ENCODE results near the gene NT5DC1.
"Not testable (repeated sequence)": the region's sequence is repeated elsewhere in the genome, so short reads cannot be mapped to it uniquely, and the experiment has no call there.

The NT5DC1 gene

DNA sequence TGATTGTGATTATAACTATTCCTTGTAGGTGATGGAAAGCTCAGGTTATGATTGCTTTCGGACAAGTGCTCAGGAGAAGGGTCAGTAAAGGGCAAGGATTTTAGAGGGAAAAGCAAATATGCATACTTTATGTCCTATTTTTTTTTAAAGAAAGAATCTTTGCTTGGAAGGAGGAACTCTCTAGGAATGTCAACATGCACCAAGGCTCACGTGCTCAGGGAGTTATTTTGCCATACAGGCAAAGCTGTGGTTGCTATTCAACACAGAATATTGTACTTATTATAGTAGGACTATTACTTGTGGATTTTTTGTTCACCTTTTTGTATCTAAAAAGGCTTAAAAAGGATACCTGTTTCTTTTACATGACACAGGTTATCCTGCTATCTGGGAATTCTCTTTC lies 182.0 kb downstream of the NT5DC1 start:
- H3K27me3 ChIP-seq (ENCODE audit: insufficient read depth, low read length, poor library complexity) = no peaks in the 10 kb centered on the region
- TF ChIP-seq, protein P1, sequence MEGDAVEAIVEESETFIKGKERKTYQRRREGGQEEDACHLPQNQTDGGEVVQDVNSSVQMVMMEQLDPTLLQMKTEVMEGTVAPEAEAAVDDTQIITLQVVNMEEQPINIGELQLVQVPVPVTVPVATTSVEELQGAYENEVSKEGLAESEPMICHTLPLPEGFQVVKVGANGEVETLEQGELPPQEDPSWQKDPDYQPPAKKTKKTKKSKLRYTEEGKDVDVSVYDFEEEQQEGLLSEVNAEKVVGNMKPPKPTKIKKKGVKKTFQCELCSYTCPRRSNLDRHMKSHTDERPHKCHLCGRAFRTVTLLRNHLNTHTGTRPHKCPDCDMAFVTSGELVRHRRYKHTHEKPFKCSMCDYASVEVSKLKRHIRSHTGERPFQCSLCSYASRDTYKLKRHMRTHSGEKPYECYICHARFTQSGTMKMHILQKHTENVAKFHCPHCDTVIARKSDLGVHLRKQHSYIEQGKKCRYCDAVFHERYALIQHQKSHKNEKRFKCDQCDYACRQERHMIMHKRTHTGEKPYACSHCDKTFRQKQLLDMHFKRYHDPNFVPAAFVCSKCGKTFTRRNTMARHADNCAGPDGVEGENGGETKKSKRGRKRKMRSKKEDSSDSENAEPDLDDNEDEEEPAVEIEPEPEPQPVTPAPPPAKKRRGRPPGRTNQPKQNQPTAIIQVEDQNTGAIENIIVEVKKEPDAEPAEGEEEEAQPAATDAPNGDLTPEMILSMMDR (IDR thresholded peaks at IDR 0.05; ENCODE audit: borderline replicate concordance, extremely low read depth, low read length, poor library complexity, severe bottlenecking) = no peak
- TF ChIP-seq EZH2 (IDR thresholded peaks at IDR 0.05; ENCODE audit: borderline replicate concordance, low read depth, low read length, severe bottlenecking) = no peak
- no peak overlapping the region for H3K27ac ChIP-seq (ENCODE audit: low read length)
- DNase-seq = no peak
- no peak overlapping the region for H2AFZ ChIP-seq (ENCODE audit: low read depth, low read length)
- H3K4me2 ChIP-seq (ENCODE audit: insufficient read depth, low read length) = no peak overlapping the region
- H3K79me2 ChIP-seq (ENCODE audit: insufficient read depth, low read length) = peaks cover 32% of the 10 kb centered on the region
- H3K9ac ChIP-seq (ENCODE audit: low read depth, low read length) = no peak overlapping the region
- peaks cover 29% of the 10 kb centered on the region for H3K4me1 ChIP-seq (ENCODE audit: insufficient read depth, low read length)
- H3K9me3 ChIP-seq (ENCODE audit: insufficient read depth, low read length, severe bottlenecking) = no peaks in the 10 kb centered on the region
- no peak overlapping the region for H3K4me3 ChIP-seq (ENCODE audit: low read depth in 1 of 2, low read length in 2 of 2)
- H3K36me3 ChIP-seq (ENCODE audit: insufficient read depth, low read length) = peaks cover 18% of the 10 kb centered on the region
- ATAC-seq (ENCODE audit: insufficient read depth, low read depth) = no peak
- peaks cover 15% of the 10 kb centered on the region for H4K20me1 ChIP-seq (ENCODE audit: insufficient read depth, low read length)

DNA sequence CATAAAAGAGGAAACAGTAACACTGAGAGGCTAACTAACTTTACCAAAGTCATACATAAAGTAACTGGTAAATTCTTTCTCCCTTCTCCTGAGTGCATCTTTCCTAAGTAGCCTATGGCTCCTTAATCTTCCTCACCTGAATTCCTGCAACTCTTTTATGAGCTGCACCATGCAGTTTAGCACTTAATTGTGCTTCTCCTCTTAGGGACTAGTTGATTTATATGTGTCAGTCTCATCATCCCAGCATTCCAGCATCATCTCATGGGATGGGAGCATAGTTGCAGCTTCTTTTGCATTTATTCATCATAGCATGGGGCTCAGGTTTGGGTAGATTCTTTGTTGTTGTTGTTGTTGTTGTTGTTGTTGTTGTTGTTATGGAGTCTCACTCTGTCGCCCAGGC lies 182.5 kb downstream of the NT5DC1 start:
- H2AFZ ChIP-seq (ENCODE audit: low read depth, low read length) = no peak overlapping the region
- H3K27me3 ChIP-seq (ENCODE audit: insufficient read depth, low read length, poor library complexity) = no peaks in the 10 kb centered on the region
- H3K27ac ChIP-seq (ENCODE audit: low read length) = no peak overlapping the region
- H3K9me3 ChIP-seq (ENCODE audit: insufficient read depth, low read length, severe bottlenecking) = no peaks in the 10 kb centered on the region
- peaks cover 10% of the 10 kb centered on the region for H4K20me1 ChIP-seq (ENCODE audit: insufficient read depth, low read length)
- no peak overlapping the region for H3K9ac ChIP-seq (ENCODE audit: low read depth, low read length)
- H3K4me3 ChIP-seq (ENCODE audit: low read depth in 1 of 2, low read length in 2 of 2) = no peak overlapping the region
- DNase-seq (no peak), ATAC-seq (ENCODE audit: insufficient read depth, low read depth) (no peak)
- peaks cover 13% of the 10 kb centered on the region for H3K36me3 ChIP-seq (ENCODE audit: insufficient read depth, low read length)
- TF ChIP-seq, protein P1 (IDR thresholded peaks at IDR 0.05; ENCODE audit: borderline replicate concordance, extremely low read depth, low read length, poor library complexity, severe bottlenecking) = no peak
- TF ChIP-seq EZH2 (IDR thresholded peaks at IDR 0.05; ENCODE audit: borderline replicate concordance, low read depth, low read length, severe bottlenecking) = no peak
- H3K4me1 ChIP-seq (ENCODE audit: insufficient read depth, low read length) = peaks cover 24% of the 10 kb centered on the region
- peaks cover 27% of the 10 kb centered on the region for H3K79me2 ChIP-seq (ENCODE audit: insufficient read depth, low read length)
- H3K4me2 ChIP-seq (ENCODE audit: insufficient read depth, low read length) = no peak overlapping the region

DNA sequence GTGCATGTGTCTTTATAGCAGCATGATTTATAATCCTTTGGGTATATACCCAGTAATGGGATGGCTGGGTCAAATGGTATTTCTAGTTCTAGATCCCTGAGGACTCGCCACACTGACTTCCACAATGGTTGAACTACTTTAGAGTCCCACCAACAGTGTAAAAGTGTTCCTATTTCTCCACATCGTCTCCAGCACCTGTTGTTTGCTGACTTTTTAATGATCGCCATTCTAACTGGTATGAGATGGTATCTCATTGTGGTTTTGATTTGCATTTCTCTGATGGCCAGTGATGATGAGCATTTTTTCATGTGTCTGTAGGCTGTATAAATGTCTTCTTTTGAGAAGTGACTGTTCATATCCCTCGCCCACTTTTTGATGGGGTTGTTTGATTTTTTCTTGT lies 184.3 kb downstream of the NT5DC1 start:
- not testable (repeated sequence) for ATAC-seq (ENCODE audit: insufficient read depth, low read depth); H2AFZ ChIP-seq (ENCODE audit: low read depth, low read length); H3K4me2 ChIP-seq (ENCODE audit: insufficient read depth, low read length); H3K4me3 ChIP-seq (ENCODE audit: low read depth in 1 of 2, low read length in 2 of 2); H3K36me3 ChIP-seq (ENCODE audit: insufficient read depth, low read length); H4K20me1 ChIP-seq (ENCODE audit: insufficient read depth, low read length); H3K9ac ChIP-seq (ENCODE audit: low read depth, low read length); H3K9me3 ChIP-seq (ENCODE audit: insufficient read depth, low read length, severe bottlenecking); H3K27ac ChIP-seq (ENCODE audit: low read length); H3K27me3 ChIP-seq (ENCODE audit: insufficient read depth, low read length, poor library complexity); DNase-seq
- H3K4me1 ChIP-seq (ENCODE audit: insufficient read depth, low read length) = peaks cover 15% of the 10 kb centered on the region
- peaks cover 10% of the 10 kb centered on the region; the same call in 1 of the 2 replicates for H3K79me2 ChIP-seq (ENCODE audit: insufficient read depth, low read length)

DNA sequence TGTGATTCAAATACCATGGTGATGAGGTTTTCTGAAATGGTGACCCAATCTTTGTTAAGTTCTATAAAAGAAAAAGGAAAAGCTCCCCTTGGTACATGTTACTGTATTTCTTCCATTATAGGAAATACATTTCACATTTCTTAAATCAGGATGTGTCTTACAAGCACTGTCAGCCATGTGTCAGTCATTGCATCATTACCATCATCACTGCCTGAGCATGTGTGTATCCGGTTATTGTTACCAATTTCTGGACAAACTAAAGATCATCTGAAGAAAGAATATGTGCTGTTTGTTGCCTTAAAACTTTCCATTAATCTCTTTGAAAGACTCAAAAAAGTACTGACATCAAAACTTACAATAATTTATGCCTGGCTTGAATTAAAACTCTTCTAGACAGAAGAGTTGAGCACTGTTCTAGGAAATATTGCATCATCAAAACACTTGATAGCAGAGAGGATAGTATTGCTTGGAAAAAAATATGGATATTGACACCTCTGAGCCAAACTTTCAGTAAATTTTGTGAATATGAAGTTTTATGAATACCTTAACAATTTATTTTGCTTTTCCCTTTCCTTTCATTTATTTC lies 186.2 kb downstream of the NT5DC1 start:
- Histone ChIP-seq H3K27me3 (ENCODE audit: insufficient read depth, low read length, poor library complexity) (no peaks in the 10 kb centered on the region), H3K4me2 (ENCODE audit: insufficient read depth, low read length) (no peak overlapping the region), H3K27ac (ENCODE audit: low read length) (no peak overlapping the region), H3K4me3 (ENCODE audit: low read depth in 1 of 2, low read length in 2 of 2) (no peak overlapping the region), H3K36me3 (ENCODE audit: insufficient read depth, low read length) (no peaks in the 10 kb centered on the region), H4K20me1 (ENCODE audit: insufficient read depth, low read length) (no peaks in the 10 kb centered on the region), H2AFZ (ENCODE audit: low read depth, low read length) (no peak overlapping the region), H3K79me2 (ENCODE audit: insufficient read depth, low read length) (no peaks in the 10 kb centered on the region), H3K9ac (ENCODE audit: low read depth, low read length) (no peak overlapping the region), H3K9me3 (ENCODE audit: insufficient read depth, low read length, severe bottlenecking) (no peaks in the 10 kb centered on the region), H3K4me1 (ENCODE audit: insufficient read depth, low read length) (no peaks in the 10 kb centered on the region)
- DNase-seq (no peak), ATAC-seq (ENCODE audit: insufficient read depth, low read depth) (no peak)
- TF ChIP-seq EZH2 (IDR thresholded peaks at IDR 0.05; ENCODE audit: borderline replicate concordance, low read depth, low read length, severe bottlenecking) = no peak
- TF ChIP-seq, protein P1 (IDR thresholded peaks at IDR 0.05; ENCODE audit: borderline replicate concordance, extremely low read depth, low read length, poor library complexity, severe bottlenecking) = no peak
